Transverse colon (tissue), 3 donors: Measurements from ENCODE around the gene S100A5.

Experiments used
- CTCF ChIP-seq, 5 experiments: fragments of 200-600 bp in 3 of 5; fragments of 450-650 bp in 2 of 5; sonication (generic) in 3 of 5; IDR thresholded peaks; 1 replicate in 2 of 5; 2 replicates in 3 of 5; pipeline ENCODE4 v1.5.1; 2016 to 2017; ENCODE audit warnings: antibody characterized with exemption in 5 of 5, inconsistent platforms in 3 of 5, mild to moderate bottlenecking in 2 of 5, moderate library complexity in 1 of 5
- EP300 ChIP-seq: sonication (generic); formaldehyde crosslinking; IDR thresholded peaks from one replicate; pipeline ENCODE4 v1.6.1; 2017; ENCODE audit warnings: antibody characterized with exemption, low read depth
- POLR2A ChIP-seq: fragments of 450-650 bp; IDR thresholded peaks from one replicate; pipeline ENCODE4 v1.6.1; 2016; ENCODE audit warnings: antibody characterized with exemption, mild to moderate bottlenecking, moderate library complexity

- TF ChIP-seq CTCF (IDR thresholded peaks at IDR 0.05) (no peak), POLR2A (no peak), EP300 (no peak)
Observed at GRCh38 chr1:153534226-153534924, 6.4 kb downstream of the S100A5 start.
